Endothelial cell (in vitro differentiated cells): ENCODE measurements around the gene RUFY3. TPM values are rescaled to one million over a fixed set of nuclear protein-coding genes. Genes with fewer than 3 reads are reported as not detected.

Source experiments
- DNase-seq: peaks from one replicate; pipeline ENCODE4 v3.0.0; 2021; ENCODE audit warnings: low spot score
- H3K27ac Mint-ChIP-seq: one replicate; pipeline ENCODE4 v1.8.0; 2021; ENCODE audit warnings: mixed read lengths, inconsistent platforms; ENCODE audit not compliant: unreplicated experiment
- H3K27me3 Mint-ChIP-seq: one replicate; pipeline ENCODE4 v1.8.0; 2021; ENCODE audit warnings: mild to moderate bottlenecking, moderate library complexity, mixed read lengths, inconsistent platforms; ENCODE audit not compliant: unreplicated experiment
- H3K36me3 Mint-ChIP-seq: one replicate; pipeline ENCODE4 v1.8.0; 2021; ENCODE audit warnings: mild to moderate bottlenecking, low read depth, mixed read lengths, inconsistent platforms; ENCODE audit not compliant: unreplicated experiment
- H3K4me1 Mint-ChIP-seq: one replicate; pipeline ENCODE4 v1.8.0; 2021; ENCODE audit warnings: mild to moderate bottlenecking, mixed read lengths, inconsistent platforms; ENCODE audit not compliant: unreplicated experiment
- H3K4me3 Mint-ChIP-seq: one replicate; pipeline ENCODE4 v1.8.0; 2021; ENCODE audit warnings: mild to moderate bottlenecking, mixed read lengths, inconsistent platforms; ENCODE audit not compliant: unreplicated experiment
- H3K9me3 Mint-ChIP-seq: one replicate; pipeline ENCODE4 v1.8.0; 2021; ENCODE audit warnings: mixed read lengths, inconsistent platforms; ENCODE audit not compliant: unreplicated experiment
- total RNA-seq: library from RNA; stranded (reverse); fragmentation: NEBNext Ultra II Directional; extraction: Animal tissue kit (Norgen Biotek cat#: 25700); gene quantifications from one replicate; pipeline ENCODE4 v1.2.1, GENCODE V29; 2021; ENCODE audit not compliant: unreplicated experiment
- TF ChIP-seq, protein P1 (sequence below): fragments of 200-600 bp; sonication (generic); IDR thresholded peaks from one replicate; pipeline ENCODE4 v1.5.0; 2021; ENCODE audit warnings: antibody characterized with exemption; ENCODE audit not compliant: unreplicated experiment

The RUFY3 gene
- total RNA-seq, 1 donor from 2014 or later = 72.6 TPM

DNA sequence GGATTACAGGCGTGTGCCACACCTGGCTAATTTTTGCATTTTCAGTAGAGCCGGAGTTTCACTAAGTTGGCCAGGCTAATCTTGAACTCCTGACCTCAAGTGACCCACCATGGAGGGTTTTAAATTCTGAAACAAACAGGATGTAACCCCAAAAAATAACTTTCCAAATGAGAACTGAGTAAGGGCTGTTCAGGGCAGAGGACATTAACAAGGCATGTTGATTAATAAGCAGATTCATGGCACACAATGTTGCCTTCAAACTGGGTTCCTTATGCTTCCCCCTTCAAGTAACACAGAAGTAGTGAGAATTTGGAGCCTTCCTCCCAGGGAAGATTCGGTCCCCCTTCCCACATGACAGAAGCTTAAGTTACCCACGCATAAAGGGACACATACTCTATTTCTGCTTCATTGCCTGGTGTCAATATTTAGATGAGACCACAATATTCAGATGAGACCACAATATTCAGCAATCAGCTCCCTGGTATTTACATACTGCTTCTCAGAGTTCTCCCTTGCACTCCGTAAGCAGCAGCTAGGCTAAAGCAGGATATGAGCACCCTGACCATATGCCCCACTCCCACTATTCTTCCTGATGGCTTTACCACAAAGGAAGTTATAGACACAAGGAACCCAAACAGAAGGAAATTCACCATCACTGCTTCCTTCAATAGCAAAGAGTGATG, 96.5 kb downstream of the RUFY3 start:
- peaks cover 27% of the 10 kb centered on the region for H3K4me1 Mint-ChIP-seq
- DNase-seq = no peak
- peak overlapping the region; percentile 62 for H3K27ac Mint-ChIP-seq
- H3K9me3 Mint-ChIP-seq = no peaks in the 10 kb centered on the region
- TF ChIP-seq, protein P1, sequence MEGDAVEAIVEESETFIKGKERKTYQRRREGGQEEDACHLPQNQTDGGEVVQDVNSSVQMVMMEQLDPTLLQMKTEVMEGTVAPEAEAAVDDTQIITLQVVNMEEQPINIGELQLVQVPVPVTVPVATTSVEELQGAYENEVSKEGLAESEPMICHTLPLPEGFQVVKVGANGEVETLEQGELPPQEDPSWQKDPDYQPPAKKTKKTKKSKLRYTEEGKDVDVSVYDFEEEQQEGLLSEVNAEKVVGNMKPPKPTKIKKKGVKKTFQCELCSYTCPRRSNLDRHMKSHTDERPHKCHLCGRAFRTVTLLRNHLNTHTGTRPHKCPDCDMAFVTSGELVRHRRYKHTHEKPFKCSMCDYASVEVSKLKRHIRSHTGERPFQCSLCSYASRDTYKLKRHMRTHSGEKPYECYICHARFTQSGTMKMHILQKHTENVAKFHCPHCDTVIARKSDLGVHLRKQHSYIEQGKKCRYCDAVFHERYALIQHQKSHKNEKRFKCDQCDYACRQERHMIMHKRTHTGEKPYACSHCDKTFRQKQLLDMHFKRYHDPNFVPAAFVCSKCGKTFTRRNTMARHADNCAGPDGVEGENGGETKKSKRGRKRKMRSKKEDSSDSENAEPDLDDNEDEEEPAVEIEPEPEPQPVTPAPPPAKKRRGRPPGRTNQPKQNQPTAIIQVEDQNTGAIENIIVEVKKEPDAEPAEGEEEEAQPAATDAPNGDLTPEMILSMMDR = no peak
- H3K27me3 Mint-ChIP-seq = peaks cover 1% of the 10 kb centered on the region
- H3K36me3 Mint-ChIP-seq = peaks cover 23% of the 10 kb centered on the region
- H3K4me3 Mint-ChIP-seq = peak overlapping the region; percentile 28

DNA sequence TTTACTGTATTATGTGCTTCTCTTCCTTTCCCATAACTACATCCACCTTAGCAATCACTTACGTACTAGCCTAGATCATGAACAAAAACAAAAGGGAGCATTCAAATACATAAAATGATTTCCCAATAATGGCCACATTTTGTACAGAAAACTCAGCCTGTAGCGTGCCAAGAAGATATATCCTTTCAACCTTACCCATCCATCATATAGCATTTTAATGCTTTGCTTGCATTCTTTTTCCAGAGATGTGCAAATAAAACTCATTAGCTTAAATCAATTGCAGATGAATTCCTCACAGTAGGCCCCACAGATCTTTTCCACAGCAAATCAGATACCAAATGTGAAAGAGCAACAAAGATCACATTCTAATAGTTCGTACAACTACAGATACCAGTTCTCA, 97.2 kb downstream of the RUFY3 start:
- Mint-ChIP-seq H3K9me3 (no peaks in the 10 kb centered on the region), H3K27me3 (peaks cover 1% of the 10 kb centered on the region), H3K4me3 (peak overlapping the region; percentile 0), H3K4me1 (peaks cover 27% of the 10 kb centered on the region), H3K27ac (peak overlapping the region; percentile 62), H3K36me3 (peaks cover 23% of the 10 kb centered on the region)
- TF ChIP-seq, protein P1 = no peak
- no peak for DNase-seq

DNA sequence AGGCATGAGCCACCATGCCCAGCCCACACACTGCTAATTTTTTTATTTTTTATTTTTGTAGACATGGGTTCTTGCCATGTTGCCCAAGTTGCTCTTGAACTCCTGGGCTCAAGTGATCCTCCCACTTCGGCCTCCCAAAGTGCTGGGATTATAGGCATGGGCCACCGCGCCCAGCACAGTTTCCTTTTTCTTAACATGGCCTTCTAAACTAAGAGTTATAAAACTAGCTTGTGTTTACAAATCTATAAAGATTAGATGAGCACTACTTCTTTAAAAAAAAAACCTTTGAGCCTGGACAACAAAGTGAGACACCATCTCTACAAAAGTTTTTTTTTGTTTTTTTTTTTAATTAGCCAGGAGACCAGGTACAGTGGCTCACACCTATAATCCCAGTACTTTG, 107.3 kb downstream of the RUFY3 start:
- no peaks in the 10 kb centered on the region for H3K27me3 Mint-ChIP-seq
- H3K36me3 Mint-ChIP-seq = peaks cover 35% of the 10 kb centered on the region

DNA sequence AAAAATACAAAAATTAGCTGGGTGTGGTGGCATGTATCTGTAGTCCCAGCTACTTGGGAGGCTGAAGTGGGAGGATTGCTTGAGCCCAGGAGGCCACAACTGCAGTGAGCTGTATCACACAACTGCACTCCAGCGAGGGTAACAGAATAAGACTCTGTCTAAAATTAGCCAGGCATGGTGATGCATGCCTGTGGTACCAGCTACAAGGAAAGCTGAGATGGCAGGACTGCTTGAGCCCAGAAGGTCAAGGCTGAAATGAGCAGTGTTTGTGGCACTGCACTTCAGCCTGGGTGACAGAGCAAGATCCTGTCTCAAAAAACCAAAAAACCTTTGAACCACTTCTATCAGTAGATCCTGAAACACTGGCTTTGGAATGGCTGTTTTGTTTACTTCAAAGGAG, 107.7 kb downstream of the RUFY3 start:
- no peak overlapping the region for H3K4me3 Mint-ChIP-seq
- no peak for DNase-seq
- TF ChIP-seq, protein P1 = no peak
- H3K27ac Mint-ChIP-seq = no peak overlapping the region
- H3K36me3 Mint-ChIP-seq = peaks cover 35% of the 10 kb centered on the region
- no peaks in the 10 kb centered on the region for H3K4me1 Mint-ChIP-seq
- no peaks in the 10 kb centered on the region for H3K9me3 Mint-ChIP-seq
- H3K27me3 Mint-ChIP-seq = no peaks in the 10 kb centered on the region

More for the DNA sequence above, 107.3 kb downstream of the RUFY3 start:
- no peak for DNase-seq
- no peaks in the 10 kb centered on the region for H3K9me3 Mint-ChIP-seq
- TF ChIP-seq, protein P1 = no peak
- no peaks in the 10 kb centered on the region for H3K4me1 Mint-ChIP-seq
- H3K27ac Mint-ChIP-seq = no peak overlapping the region
- no peak overlapping the region for H3K4me3 Mint-ChIP-seq

DNA sequence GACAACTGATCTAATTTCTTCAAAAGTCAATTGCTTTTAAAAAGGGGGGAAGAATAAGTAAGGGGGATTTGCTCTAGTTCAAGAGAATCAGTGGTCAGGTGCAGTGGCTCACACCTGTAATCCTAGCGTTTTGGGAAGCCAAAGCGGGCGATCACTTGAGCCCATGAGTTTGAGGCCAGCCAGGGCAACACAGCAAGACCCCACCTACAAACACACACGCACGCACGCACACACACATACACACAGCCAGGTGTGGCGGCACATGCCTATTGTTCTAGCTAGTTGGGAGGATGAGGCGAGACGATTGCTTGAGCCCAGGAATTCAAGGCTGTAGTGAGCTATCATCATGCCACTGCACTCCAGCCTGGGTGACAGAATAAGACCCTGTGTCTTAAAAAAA, 108.3 kb downstream of the RUFY3 start:
- TF ChIP-seq, protein P1 = no peak
- DNase-seq = no peak
- H3K4me1 Mint-ChIP-seq = no peaks in the 10 kb centered on the region
- peak overlapping the region; percentile 65 for H3K4me3 Mint-ChIP-seq
- H3K27ac Mint-ChIP-seq = no peak overlapping the region
- no peaks in the 10 kb centered on the region for H3K9me3 Mint-ChIP-seq
- peaks cover 38% of the 10 kb centered on the region for H3K36me3 Mint-ChIP-seq
- H3K27me3 Mint-ChIP-seq = no peaks in the 10 kb centered on the region
